ENCODE data around the gene METTL26. TPM values are rescaled to one million over a fixed set of nuclear protein-coding genes. Genes with fewer than 3 reads are reported as not detected.
A peak's percentile ranks its signal among the peaks of the same experiment; 100 is the strongest.

The METTL26 gene
- total and polyA plus RNA-seq, 11 donors: 39.6 to 187 (median 58.5) TPM

GRCh38 chr16:660459-661183, 24.5 kb upstream of the METTL26 start:
- H3K27me3 ChIP-seq: no peaks in the 10 kb centered on the region
- TF ChIP-seq POLR2A (IDR thresholded peaks at IDR 0.05): peak in 1 of 2 donors; percentile 49
- peak; percentile 36 to 78 (median 57) for TF ChIP-seq CTCF (IDR thresholded peaks at IDR 0.05)
- H3K36me3 ChIP-seq: peaks cover 0 to 21% (median 0%) of the 10 kb centered on the region in 9 donors
- no peaks in the 10 kb centered on the region for H3K9me3 ChIP-seq
- H3K4me3 ChIP-seq: peak overlapping the region in 9 of 12 donors; percentile 11 to 42 (median 32)
- 11 to 18% (median 14%) methylated on average over 18 to 41 of the region's 43 CpGs for WGBS, 4 donors
- ATAC-seq: peak; percentile 81 to 90 (median 82)
- peak; percentile 87 to 93 (median 92) for DNase-seq
- peaks cover 0 to 16% (median 11%) of the 10 kb centered on the region in 12 donors for H3K4me1 ChIP-seq
- intact Hi-C loops (cut with DNase I): loop anchor here in 5 of 10 donors (2.0 to 10.0 kb wide), 6 partner anchors 78 to 266 kb away; partner anchors contain the start of genes NME4 (in 2 of the 5) and RAB11FIP3 (in 1 of the 5)
- H3K27ac ChIP-seq: peak overlapping the region in 11 of 12 donors; percentile 3 to 80 (median 55)

GRCh38 chr16:660132-660458, 24.0 kb upstream of the METTL26 start:
- Histone ChIP-seq H3K4me3 (peak overlapping the region in 6 of 12 donors; percentile 28 to 42 (median 34)), H3K27ac (peak overlapping the region in 10 of 12 donors; percentile 4 to 80 (median 54))
- ATAC-seq: peak in 2 of 4 donors; percentile 1 to 6

GRCh38 chr16:659618-660017, 23.5 kb upstream of the METTL26 start:
- intact Hi-C loops (cut with DNase I): loop anchor here in 6 of 10 donors (2.0 to 10.0 kb wide), 7 partner anchors 75 to 265 kb away; partner anchors contain the start of genes NME4 (in 2 of the 6) and RAB11FIP3 (in 1 of the 6)
- H3K36me3 ChIP-seq: peaks cover 0 to 26% (median 0%) of the 10 kb centered on the region in 9 donors
- H3K9me3 ChIP-seq: no peaks in the 10 kb centered on the region
- no peak for ATAC-seq
- no peak overlapping the region for H3K4me3 ChIP-seq
- no peak for DNase-seq
- H3K27ac ChIP-seq: peak overlapping the region in 1 of 12 donors; percentile 80
- 84 to 95% (median 91%) methylated on average over 2 to 20 of the region's 20 CpGs for WGBS, 4 donors
- no peaks in the 10 kb centered on the region for H3K27me3 ChIP-seq
- TF ChIP-seq CTCF (IDR thresholded peaks at IDR 0.05) (no peak), POLR2A (IDR thresholded peaks at IDR 0.05) (no peak)
- H3K4me1 ChIP-seq: peaks cover 0 to 16% (median 11%) of the 10 kb centered on the region in 12 donors

More at GRCh38 chr16:660132-660458, 24.0 kb upstream of the METTL26 start:
- Histone ChIP-seq H3K9me3 (no peaks in the 10 kb centered on the region), H3K36me3 (peaks cover 0 to 26% (median 0%) of the 10 kb centered on the region in 9 donors), H3K4me1 (peaks cover 0 to 16% (median 11%) of the 10 kb centered on the region in 12 donors), H3K27me3 (no peaks in the 10 kb centered on the region)
- intact Hi-C loops (cut with DNase I): loop anchor here in 5 of 10 donors (2.0 to 10.0 kb wide), 6 partner anchors 78 to 265 kb away; partner anchors contain the start of genes NME4 (in 2 of the 5) and RAB11FIP3 (in 1 of the 5)
- TF ChIP-seq CTCF (IDR thresholded peaks at IDR 0.05) (no peak), POLR2A (IDR thresholded peaks at IDR 0.05) (no peak)
- DNase-seq: no peak
- 61 to 68% (median 65%) methylated on average over 6 of the region's 6 CpGs for WGBS, 4 donors

Data from heart left ventricle (tissue), 16 donors.